MM.1S (cell line): ENCODE data around the gene CEP85L.

Source experiments
- DNase-seq: peaks from one replicate; pipeline ENCODE4 v3.0.0-alpha.2; 2015
- H2AFZ ChIP-seq: fragments of 300-600 bp; sonication (generic); 2 replicates; pipeline ENCODE4 v1.6.0; 2016; ENCODE audit warnings: antibody characterized with exemption, low read length
- H3F3A ChIP-seq: fragments of 300-600 bp; sonication (generic); 2 replicates; pipeline ENCODE4 v1.6.1; 2016; ENCODE audit warnings: mild to moderate bottlenecking, antibody characterized with exemption, low read length, moderate library complexity, mixed read lengths; ENCODE audit not compliant: insufficient read depth
- H3K27ac ChIP-seq: fragments of 300-600 bp; sonication (generic); 2 replicates; pipeline ENCODE4 v1.5.1; 2016; ENCODE audit warnings: mild to moderate bottlenecking, low read length
- H3K27me3 ChIP-seq: fragments of 300-600 bp; sonication (generic); replicated peaks from 2 replicates; pipeline ENCODE4 v1.6.0; 2016; ENCODE audit warnings: low read length; ENCODE audit not compliant: insufficient read depth
- H3K36me3 ChIP-seq: fragments of 300-600 bp; sonication (generic); replicated peaks from 2 replicates; pipeline ENCODE4 v1.6.1; 2016; ENCODE audit warnings: mild to moderate bottlenecking, low read length, mixed read lengths; ENCODE audit not compliant: insufficient read depth
- H3K4me1 ChIP-seq: fragments of 300-600 bp; sonication (generic); 2 replicates; pipeline ENCODE4 v1.6.1; 2016; ENCODE audit warnings: low read length, mixed read lengths
- H3K4me2 ChIP-seq: fragments of 300-600 bp; sonication (generic); 2 replicates; pipeline ENCODE4 v1.6.0; 2016; ENCODE audit warnings: low read depth, low read length
- H3K4me3 ChIP-seq: fragments of 300-600 bp; sonication (generic); 2 replicates; pipeline ENCODE4 v1.5.1; 2016; ENCODE audit warnings: low read length, mixed read lengths
- H3K79me2 ChIP-seq: fragments of 300-600 bp; sonication (generic); 2 replicates; pipeline ENCODE4 v1.6.1; 2016; ENCODE audit warnings: mixed run types, low read length, mixed read lengths
- H3K9ac ChIP-seq: fragments of 300-600 bp; sonication (generic); 2 replicates; pipeline ENCODE4 v1.6.1; 2016; ENCODE audit warnings: low read length, mixed read lengths
- H3K9me2 ChIP-seq: fragments of 300-600 bp; sonication (generic); replicated peaks from 2 replicates; pipeline ENCODE4 v1.6.1; 2016; ENCODE audit warnings: mild to moderate bottlenecking, low read length, mixed read lengths; ENCODE audit not compliant: insufficient read depth
- H3K9me3 ChIP-seq: fragments of 300-600 bp; sonication (generic); replicated peaks from 2 replicates; pipeline ENCODE4 v1.6.1; 2016; ENCODE audit warnings: mild to moderate bottlenecking, low read length, mixed read lengths; ENCODE audit not compliant: insufficient read depth
- H4K20me1 ChIP-seq: fragments of 300-600 bp; sonication (generic); 2 replicates; pipeline ENCODE4 v1.6.1; 2016; ENCODE audit warnings: mild to moderate bottlenecking, low read length, moderate library complexity, mixed read lengths; ENCODE audit not compliant: insufficient read depth
- EZH2 ChIP-seq: fragments of 300-600 bp; sonication (generic); optimal IDR thresholded peaks from 2 replicates; pipeline ENCODE3; 2017; ENCODE audit warnings: low read depth, mild to moderate bottlenecking, antibody characterized with exemption, low read length, mixed read lengths
- EZH2phosphoT487 ChIP-seq: fragments of 300-600 bp; sonication (generic); IDR thresholded peaks from 2 replicates; pipeline ENCODE4 v1.6.1; 2018; ENCODE audit warnings: antibody characterized with exemption, low read length
- TF ChIP-seq, protein P1 (sequence below): fragments of 300-600 bp; sonication (generic); IDR thresholded peaks from 2 replicates; pipeline ENCODE4 v1.5.1; 2016; ENCODE audit warnings: antibody characterized with exemption, low read length, mixed read lengths

Gene CEP85L

GRCh38 chr6:118656847-118657451, 5.6 kb upstream of the CEP85L start:
- H3K9me3 ChIP-seq, result no peaks in the 10 kb centered on the region
- H2AFZ ChIP-seq, result no peak overlapping the region
- peaks cover 14% of the 10 kb centered on the region for H3K4me1 ChIP-seq
- no peaks in the 10 kb centered on the region for H3K36me3 ChIP-seq
- no peaks in the 10 kb centered on the region for H3K9me2 ChIP-seq
- H4K20me1 ChIP-seq, result no peaks in the 10 kb centered on the region
- DNase-seq, result peak; percentile 44
- H3K9ac ChIP-seq, result no peak overlapping the region
- H3K27me3 ChIP-seq, result no peaks in the 10 kb centered on the region
- H3K4me2 ChIP-seq, result no peak overlapping the region
- no peak overlapping the region for H3K4me3 ChIP-seq
- no peaks in the 10 kb centered on the region for H3K79me2 ChIP-seq
- TF ChIP-seq, protein P1, sequence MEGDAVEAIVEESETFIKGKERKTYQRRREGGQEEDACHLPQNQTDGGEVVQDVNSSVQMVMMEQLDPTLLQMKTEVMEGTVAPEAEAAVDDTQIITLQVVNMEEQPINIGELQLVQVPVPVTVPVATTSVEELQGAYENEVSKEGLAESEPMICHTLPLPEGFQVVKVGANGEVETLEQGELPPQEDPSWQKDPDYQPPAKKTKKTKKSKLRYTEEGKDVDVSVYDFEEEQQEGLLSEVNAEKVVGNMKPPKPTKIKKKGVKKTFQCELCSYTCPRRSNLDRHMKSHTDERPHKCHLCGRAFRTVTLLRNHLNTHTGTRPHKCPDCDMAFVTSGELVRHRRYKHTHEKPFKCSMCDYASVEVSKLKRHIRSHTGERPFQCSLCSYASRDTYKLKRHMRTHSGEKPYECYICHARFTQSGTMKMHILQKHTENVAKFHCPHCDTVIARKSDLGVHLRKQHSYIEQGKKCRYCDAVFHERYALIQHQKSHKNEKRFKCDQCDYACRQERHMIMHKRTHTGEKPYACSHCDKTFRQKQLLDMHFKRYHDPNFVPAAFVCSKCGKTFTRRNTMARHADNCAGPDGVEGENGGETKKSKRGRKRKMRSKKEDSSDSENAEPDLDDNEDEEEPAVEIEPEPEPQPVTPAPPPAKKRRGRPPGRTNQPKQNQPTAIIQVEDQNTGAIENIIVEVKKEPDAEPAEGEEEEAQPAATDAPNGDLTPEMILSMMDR, result no peak
- TF ChIP-seq EZH2, result no peak
- TF ChIP-seq EZH2phosphoT487, result no peak
- H3F3A ChIP-seq, result 0 out of 2 replicates have a peak, but pooled peaks cover 4% of the 10 kb centered on the region
- H3K27ac ChIP-seq, result peak overlapping the region; percentile 8; the same call in 1 of the 2 replicates

- Histone ChIP-seq H3K4me3 (peak overlapping the region; percentile 94), H3K27ac (no peak overlapping the region)
- TF ChIP-seq, protein P1, result no peak
- TF ChIP-seq EZH2 (no peak), EZH2phosphoT487 (no peak)
These were observed 742 bp upstream of the CEP85L start for GRCh38 chr6:118652051-118652615.

GRCh38 chr6:118650582-118651281, 659 bp downstream of the CEP85L start:
- TF ChIP-seq, protein P1, result no peak
- TF ChIP-seq EZH2phosphoT487 (no peak), EZH2 (no peak)
- no peaks in the 10 kb centered on the region for H3K9me3 ChIP-seq
- peak overlapping the region; percentile 85 for H3K27ac ChIP-seq
- H2AFZ ChIP-seq, result peak overlapping the region; percentile 90
- H3K4me3 ChIP-seq, result peak overlapping the region; percentile 94
- H3K27me3 ChIP-seq, result no peaks in the 10 kb centered on the region
- peaks cover 13% of the 10 kb centered on the region for H3F3A ChIP-seq
- H3K4me1 ChIP-seq, result peaks cover 8% of the 10 kb centered on the region
- H3K36me3 ChIP-seq, result no peaks in the 10 kb centered on the region
- peak overlapping the region; percentile 85 for H3K4me2 ChIP-seq
- H3K9me2 ChIP-seq, result no peaks in the 10 kb centered on the region
- DNase-seq, result peak; percentile 31
- H3K9ac ChIP-seq, result peak overlapping the region; percentile 90
- H3K79me2 ChIP-seq, result peaks cover 44% of the 10 kb centered on the region
- no peaks in the 10 kb centered on the region for H4K20me1 ChIP-seq

More at GRCh38 chr6:118652051-118652615, 742 bp upstream of the CEP85L start:
- H3K9me2 ChIP-seq, result no peaks in the 10 kb centered on the region
- H3K79me2 ChIP-seq, result peaks cover 31% of the 10 kb centered on the region
- no peaks in the 10 kb centered on the region for H4K20me1 ChIP-seq
- H3K36me3 ChIP-seq, result no peaks in the 10 kb centered on the region
- no peak for DNase-seq
- H2AFZ ChIP-seq, result peak overlapping the region; percentile 88
- peaks cover 13% of the 10 kb centered on the region for H3F3A ChIP-seq
- no peaks in the 10 kb centered on the region for H3K27me3 ChIP-seq
- peak overlapping the region; percentile 69; the same call in 1 of the 2 replicates for H3K4me2 ChIP-seq
- peak overlapping the region; percentile 58; the same call in 1 of the 2 replicates for H3K9ac ChIP-seq
- no peaks in the 10 kb centered on the region for H3K9me3 ChIP-seq
- peaks cover 18% of the 10 kb centered on the region for H3K4me1 ChIP-seq
